Measurements from ENCODE around the gene SH2D5.

GRCh38 chr1:20727746-20728316 lies 4.7 kb downstream of the SH2D5 start:
- TF ChIP-seq, protein P1, sequence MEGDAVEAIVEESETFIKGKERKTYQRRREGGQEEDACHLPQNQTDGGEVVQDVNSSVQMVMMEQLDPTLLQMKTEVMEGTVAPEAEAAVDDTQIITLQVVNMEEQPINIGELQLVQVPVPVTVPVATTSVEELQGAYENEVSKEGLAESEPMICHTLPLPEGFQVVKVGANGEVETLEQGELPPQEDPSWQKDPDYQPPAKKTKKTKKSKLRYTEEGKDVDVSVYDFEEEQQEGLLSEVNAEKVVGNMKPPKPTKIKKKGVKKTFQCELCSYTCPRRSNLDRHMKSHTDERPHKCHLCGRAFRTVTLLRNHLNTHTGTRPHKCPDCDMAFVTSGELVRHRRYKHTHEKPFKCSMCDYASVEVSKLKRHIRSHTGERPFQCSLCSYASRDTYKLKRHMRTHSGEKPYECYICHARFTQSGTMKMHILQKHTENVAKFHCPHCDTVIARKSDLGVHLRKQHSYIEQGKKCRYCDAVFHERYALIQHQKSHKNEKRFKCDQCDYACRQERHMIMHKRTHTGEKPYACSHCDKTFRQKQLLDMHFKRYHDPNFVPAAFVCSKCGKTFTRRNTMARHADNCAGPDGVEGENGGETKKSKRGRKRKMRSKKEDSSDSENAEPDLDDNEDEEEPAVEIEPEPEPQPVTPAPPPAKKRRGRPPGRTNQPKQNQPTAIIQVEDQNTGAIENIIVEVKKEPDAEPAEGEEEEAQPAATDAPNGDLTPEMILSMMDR (IDR thresholded peaks at IDR 0.05): no peak
- no peak for TF ChIP-seq POLR2A (IDR thresholded peaks at IDR 0.05)
- TF ChIP-seq EP300 (IDR thresholded peaks at IDR 0.05): no peak
- no peak for TF ChIP-seq POLR2AphosphoS5 (IDR thresholded peaks at IDR 0.05)
